HCT116 (cell line): ENCODE measurements around the gene CLEC11A.

Experiments
- CEBPB ChIP-seq: IDR thresholded peaks from 2 replicates; pipeline ENCODE4 v1.6.1; 2012; ENCODE audit warnings: low read depth
- EZH2 ChIP-seq: fragments of 200-600 bp; sonication (generic); IDR thresholded peaks from 2 replicates; pipeline ENCODE4 v1.6.1; 2017; ENCODE audit warnings: antibody characterized with exemption, mixed run types
- JUND ChIP-seq: IDR thresholded peaks from 2 replicates; pipeline ENCODE4 v1.6.1; 2012
- POLR2A ChIP-seq: IDR thresholded peaks from 2 replicates; pipeline ENCODE4 v1.7.0; 2011; ENCODE audit warnings: borderline replicate concordance; ENCODE audit not compliant: insufficient read depth, insufficient read length; ENCODE audit errors: extremely low read depth
- POLR2AphosphoS5 ChIP-seq: IDR thresholded peaks from 2 replicates; pipeline ENCODE4 v1.6.1; 2011; ENCODE audit warnings: mild to moderate bottlenecking, low read depth, low read length, moderate library complexity
- SRF ChIP-seq: IDR thresholded peaks from 2 replicates; pipeline ENCODE4 v1.6.1; 2012; ENCODE audit warnings: low read depth
- TCF7L2 ChIP-seq: IDR thresholded peaks from 2 replicates; pipeline ENCODE4 v1.7.0; 2011; ENCODE audit warnings: borderline replicate concordance, inconsistent platforms; ENCODE audit not compliant: insufficient read depth, insufficient read length; ENCODE audit errors: extremely low read depth
- ZNF274 ChIP-seq: fragments of 200-500 bp; sonication (Bioruptor generic); IDR thresholded peaks from 2 replicates; pipeline ENCODE4 v1.6.1; 2014; ENCODE audit warnings: mild to moderate bottlenecking, low read depth, low read length, inconsistent platforms
- TF ChIP-seq, protein P1 (sequence below), 3 experiments: fragments of 200-600 bp in 1 of 3; sonication (generic) in 1 of 3; IDR thresholded peaks in 2 of 3; conservative IDR thresholded peaks in 1 of 3; 2 replicates each; pipeline ENCODE4 v1.5.1; 2012 to 2017; ENCODE audit warnings: low read depth in 2 of 3, low read length in 2 of 3, antibody characterized with exemption in 1 of 3, borderline replicate concordance in 1 of 3, control low read depth in 1 of 3, mild to moderate bottlenecking in 1 of 3, mixed read lengths in 1 of 3, mixed run types in 1 of 3, moderate library complexity in 1 of 3; ENCODE audit not compliant: insufficient read depth in 1 of 3
- TF ChIP-seq, protein P2 (sequence below): IDR thresholded peaks from 2 replicates; pipeline ENCODE4 v1.6.1; 2012
- TF ChIP-seq, protein P3 (sequence below): IDR thresholded peaks from 2 replicates; pipeline ENCODE4 v1.6.1; 2011; ENCODE audit warnings: mild to moderate bottlenecking, low read length, moderate library complexity; ENCODE audit not compliant: insufficient replicate concordance; ENCODE audit errors: extremely low read depth
- TF ChIP-seq, protein P4 (sequence below): IDR thresholded peaks from 2 replicates; pipeline ENCODE4 v1.6.1; 2012; ENCODE audit warnings: low read depth
- TF ChIP-seq, protein P5 (sequence below): IDR thresholded peaks from 2 replicates; pipeline ENCODE4 v1.6.1; 2012

DNA sequence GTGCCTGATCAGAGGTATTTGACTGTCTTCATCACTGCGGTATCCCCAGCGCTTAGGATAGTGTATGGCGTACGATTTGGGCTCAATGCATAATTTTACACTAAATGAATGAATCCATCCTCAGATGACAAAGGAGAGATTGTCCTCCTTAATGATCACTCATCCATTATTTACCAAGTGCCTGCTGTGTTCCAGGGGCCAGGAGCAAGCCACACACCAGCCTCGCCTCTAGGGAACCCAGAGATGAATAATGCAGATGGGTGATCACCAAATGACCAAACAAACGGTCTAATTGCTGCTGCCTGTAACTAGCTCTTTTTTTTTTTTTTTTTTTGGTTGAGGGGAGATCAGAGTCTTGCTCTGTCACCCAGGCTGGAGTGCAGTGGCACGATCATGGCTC, 41.2 kb downstream of the CLEC11A start:
- TF ChIP-seq POLR2A (no peak), TCF7L2 (no peak), CEBPB (no peak), ZNF274 (no peak), EZH2 (no peak), SRF (no peak), JUND (no peak), POLR2AphosphoS5 (no peak)
- TF ChIP-seq, protein P1, sequence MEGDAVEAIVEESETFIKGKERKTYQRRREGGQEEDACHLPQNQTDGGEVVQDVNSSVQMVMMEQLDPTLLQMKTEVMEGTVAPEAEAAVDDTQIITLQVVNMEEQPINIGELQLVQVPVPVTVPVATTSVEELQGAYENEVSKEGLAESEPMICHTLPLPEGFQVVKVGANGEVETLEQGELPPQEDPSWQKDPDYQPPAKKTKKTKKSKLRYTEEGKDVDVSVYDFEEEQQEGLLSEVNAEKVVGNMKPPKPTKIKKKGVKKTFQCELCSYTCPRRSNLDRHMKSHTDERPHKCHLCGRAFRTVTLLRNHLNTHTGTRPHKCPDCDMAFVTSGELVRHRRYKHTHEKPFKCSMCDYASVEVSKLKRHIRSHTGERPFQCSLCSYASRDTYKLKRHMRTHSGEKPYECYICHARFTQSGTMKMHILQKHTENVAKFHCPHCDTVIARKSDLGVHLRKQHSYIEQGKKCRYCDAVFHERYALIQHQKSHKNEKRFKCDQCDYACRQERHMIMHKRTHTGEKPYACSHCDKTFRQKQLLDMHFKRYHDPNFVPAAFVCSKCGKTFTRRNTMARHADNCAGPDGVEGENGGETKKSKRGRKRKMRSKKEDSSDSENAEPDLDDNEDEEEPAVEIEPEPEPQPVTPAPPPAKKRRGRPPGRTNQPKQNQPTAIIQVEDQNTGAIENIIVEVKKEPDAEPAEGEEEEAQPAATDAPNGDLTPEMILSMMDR (IDR thresholded peaks at IDR 0.05 in 2 of 3, conservative IDR thresholded peaks at IDR 0.05 in 1 of 3; ENCODE audit: borderline replicate concordance in 1 of 3, insufficient read depth in 1 of 3, low read depth in 2 of 3, low read length in 2 of 3), result no peak
- TF ChIP-seq, protein P2, sequence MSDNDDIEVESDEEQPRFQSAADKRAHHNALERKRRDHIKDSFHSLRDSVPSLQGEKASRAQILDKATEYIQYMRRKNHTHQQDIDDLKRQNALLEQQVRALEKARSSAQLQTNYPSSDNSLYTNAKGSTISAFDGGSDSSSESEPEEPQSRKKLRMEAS, result no peak
- TF ChIP-seq, protein P3, sequence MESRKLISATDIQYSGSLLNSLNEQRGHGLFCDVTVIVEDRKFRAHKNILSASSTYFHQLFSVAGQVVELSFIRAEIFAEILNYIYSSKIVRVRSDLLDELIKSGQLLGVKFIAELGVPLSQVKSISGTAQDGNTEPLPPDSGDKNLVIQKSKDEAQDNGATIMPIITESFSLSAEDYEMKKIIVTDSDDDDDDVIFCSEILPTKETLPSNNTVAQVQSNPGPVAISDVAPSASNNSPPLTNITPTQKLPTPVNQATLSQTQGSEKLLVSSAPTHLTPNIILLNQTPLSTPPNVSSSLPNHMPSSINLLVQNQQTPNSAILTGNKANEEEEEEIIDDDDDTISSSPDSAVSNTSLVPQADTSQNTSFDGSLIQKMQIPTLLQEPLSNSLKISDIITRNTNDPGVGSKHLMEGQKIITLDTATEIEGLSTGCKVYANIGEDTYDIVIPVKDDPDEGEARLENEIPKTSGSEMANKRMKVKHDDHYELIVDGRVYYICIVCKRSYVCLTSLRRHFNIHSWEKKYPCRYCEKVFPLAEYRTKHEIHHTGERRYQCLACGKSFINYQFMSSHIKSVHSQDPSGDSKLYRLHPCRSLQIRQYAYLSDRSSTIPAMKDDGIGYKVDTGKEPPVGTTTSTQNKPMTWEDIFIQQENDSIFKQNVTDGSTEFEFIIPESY, result no peak
- TF ChIP-seq, protein P4, sequence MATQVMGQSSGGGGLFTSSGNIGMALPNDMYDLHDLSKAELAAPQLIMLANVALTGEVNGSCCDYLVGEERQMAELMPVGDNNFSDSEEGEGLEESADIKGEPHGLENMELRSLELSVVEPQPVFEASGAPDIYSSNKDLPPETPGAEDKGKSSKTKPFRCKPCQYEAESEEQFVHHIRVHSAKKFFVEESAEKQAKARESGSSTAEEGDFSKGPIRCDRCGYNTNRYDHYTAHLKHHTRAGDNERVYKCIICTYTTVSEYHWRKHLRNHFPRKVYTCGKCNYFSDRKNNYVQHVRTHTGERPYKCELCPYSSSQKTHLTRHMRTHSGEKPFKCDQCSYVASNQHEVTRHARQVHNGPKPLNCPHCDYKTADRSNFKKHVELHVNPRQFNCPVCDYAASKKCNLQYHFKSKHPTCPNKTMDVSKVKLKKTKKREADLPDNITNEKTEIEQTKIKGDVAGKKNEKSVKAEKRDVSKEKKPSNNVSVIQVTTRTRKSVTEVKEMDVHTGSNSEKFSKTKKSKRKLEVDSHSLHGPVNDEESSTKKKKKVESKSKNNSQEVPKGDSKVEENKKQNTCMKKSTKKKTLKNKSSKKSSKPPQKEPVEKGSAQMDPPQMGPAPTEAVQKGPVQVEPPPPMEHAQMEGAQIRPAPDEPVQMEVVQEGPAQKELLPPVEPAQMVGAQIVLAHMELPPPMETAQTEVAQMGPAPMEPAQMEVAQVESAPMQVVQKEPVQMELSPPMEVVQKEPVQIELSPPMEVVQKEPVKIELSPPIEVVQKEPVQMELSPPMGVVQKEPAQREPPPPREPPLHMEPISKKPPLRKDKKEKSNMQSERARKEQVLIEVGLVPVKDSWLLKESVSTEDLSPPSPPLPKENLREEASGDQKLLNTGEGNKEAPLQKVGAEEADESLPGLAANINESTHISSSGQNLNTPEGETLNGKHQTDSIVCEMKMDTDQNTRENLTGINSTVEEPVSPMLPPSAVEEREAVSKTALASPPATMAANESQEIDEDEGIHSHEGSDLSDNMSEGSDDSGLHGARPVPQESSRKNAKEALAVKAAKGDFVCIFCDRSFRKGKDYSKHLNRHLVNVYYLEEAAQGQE, result no peak
- TF ChIP-seq, protein P5, sequence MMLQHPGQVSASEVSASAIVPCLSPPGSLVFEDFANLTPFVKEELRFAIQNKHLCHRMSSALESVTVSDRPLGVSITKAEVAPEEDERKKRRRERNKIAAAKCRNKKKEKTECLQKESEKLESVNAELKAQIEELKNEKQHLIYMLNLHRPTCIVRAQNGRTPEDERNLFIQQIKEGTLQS, result no peak
